PC-3 (cell line): ENCODE measurements around the gene LIX1L.

Experiments used
- CTCF ChIP-seq: fragments of 300-600 bp; sonication (generic); conservative IDR thresholded peaks from 2 replicates; pipeline ENCODE4 v1.5.1; 2017; ENCODE audit warnings: antibody characterized with exemption, low read depth, mild to moderate bottlenecking, low read length
- EZH2 ChIP-seq: fragments of 300-600 bp; sonication (generic); IDR thresholded peaks from one replicate; pipeline ENCODE4 v1.6.1; 2017; ENCODE audit warnings: antibody characterized with exemption, mild to moderate bottlenecking, low read length; ENCODE audit not compliant: unreplicated experiment

GRCh38 chr1:145959957-145960467, 2.2 kb upstream of the LIX1L start:
- TF ChIP-seq CTCF: no peak
- TF ChIP-seq EZH2: no peak
